HEK293 (cell line): Measurements from ENCODE around the gene ZNF830.

Source experiments
- GLI2 ChIP-seq: fragments of 450-650 bp; formaldehyde crosslinking; IDR thresholded peaks from 2 replicates; pipeline ENCODE4; 2017; ENCODE audit warnings: missing biosample characterization, missing genetic modification characterization, low read depth, borderline replicate concordance
- HOXD13 ChIP-seq: sonication (generic); formaldehyde crosslinking; IDR thresholded peaks from 2 replicates; pipeline ENCODE4 v1.8.0; 2022; ENCODE audit warnings: missing genetic modification reagents, borderline replicate concordance
- MYNN ChIP-seq: fragments of 450-650 bp; formaldehyde crosslinking; IDR thresholded peaks from 2 replicates; pipeline ENCODE4 v1.5.1; 2016; ENCODE audit warnings: missing biosample characterization, missing genetic modification characterization, borderline replicate concordance
- MZF1 ChIP-seq: fragments of 450-650 bp; formaldehyde crosslinking; IDR thresholded peaks from 2 replicates; pipeline ENCODE4 v1.5.1; 2017; ENCODE audit warnings: missing biosample characterization, missing genetic modification characterization, borderline replicate concordance
- PRDM6 ChIP-seq: fragments of 450-650 bp; formaldehyde crosslinking; IDR thresholded peaks from 2 replicates; pipeline ENCODE4 v1.5.1; 2017; ENCODE audit warnings: missing biosample characterization, missing genetic modification characterization
- SETDB1 ChIP-seq: IDR thresholded peaks from one replicate; pipeline ENCODE4 v1.6.1; 2017; ENCODE audit warnings: mild to moderate bottlenecking, low read length, moderate library complexity, mixed read lengths; ENCODE audit not compliant: insufficient read length
- ZBTB1 ChIP-seq: fragments of 450-650 bp; formaldehyde crosslinking; IDR thresholded peaks from 2 replicates; pipeline ENCODE4 v1.5.1; 2016; ENCODE audit warnings: missing biosample characterization, missing genetic modification characterization
- ZBTB26 ChIP-seq: fragments of 450-650 bp; formaldehyde crosslinking; optimal IDR thresholded peaks from 2 replicates; pipeline ENCODE3; 2016; ENCODE audit warnings: missing biosample characterization, mild to moderate bottlenecking, missing genetic modification characterization
- ZBTB49 ChIP-seq: fragments of 450-650 bp; formaldehyde crosslinking; IDR thresholded peaks from 2 replicates; pipeline ENCODE4 v1.5.1; 2016; ENCODE audit warnings: missing biosample characterization, missing genetic modification characterization, low read depth
- ZFHX2 ChIP-seq: fragments of 450-650 bp; formaldehyde crosslinking; conservative IDR thresholded peaks from 2 replicates; pipeline ENCODE4 v1.5.1; 2016; ENCODE audit warnings: missing biosample characterization, missing genetic modification characterization
- ZFP37 ChIP-seq: fragments of 450-650 bp; formaldehyde crosslinking; IDR thresholded peaks from 2 replicates; pipeline ENCODE4 v1.5.1; 2016; ENCODE audit warnings: missing biosample characterization, missing genetic modification characterization
- ZNF146 ChIP-seq: fragments of 450-650 bp; formaldehyde crosslinking; IDR thresholded peaks from 2 replicates; pipeline ENCODE4 v1.5.1; 2016; ENCODE audit warnings: missing biosample characterization, missing genetic modification characterization
- ZNF2 ChIP-seq: fragments of 450-650 bp; formaldehyde crosslinking; IDR thresholded peaks from 2 replicates; pipeline ENCODE4 v1.5.1; 2016; ENCODE audit warnings: missing biosample characterization, missing genetic modification characterization
- ZNF223 ChIP-seq: fragments of 450-650 bp; formaldehyde crosslinking; IDR thresholded peaks from 2 replicates; pipeline ENCODE4 v1.5.1; 2016; ENCODE audit warnings: missing biosample characterization, missing genetic modification characterization
- ZNF274 ChIP-seq, 2 experiments: fragments of 200-500 bp in 1 of 2; fragments of 450-650 bp in 1 of 2; sonication (Bioruptor generic) in 1 of 2; formaldehyde crosslinking in 1 of 2; IDR thresholded peaks; 2 replicates each; pipeline versions ENCODE4 v1.5.1 to v1.6.1; 2014 to 2016; ENCODE audit warnings: borderline replicate concordance in 1 of 2, inconsistent platforms in 1 of 2, low read length in 1 of 2, missing biosample characterization in 1 of 2, missing genetic modification characterization in 1 of 2
- ZNF302 ChIP-seq: fragments of 450-650 bp; formaldehyde crosslinking; IDR thresholded peaks from 2 replicates; pipeline ENCODE4 v1.5.1; 2016; ENCODE audit warnings: missing biosample characterization, missing genetic modification characterization, low read depth
- ZNF48 ChIP-seq: fragments of 450-650 bp; formaldehyde crosslinking; IDR thresholded peaks from 2 replicates; pipeline ENCODE4 v1.5.1; 2016; ENCODE audit warnings: missing biosample characterization, missing genetic modification characterization
- ZNF501 ChIP-seq: fragments of 450-650 bp; formaldehyde crosslinking; IDR thresholded peaks from 2 replicates; pipeline ENCODE4 v1.5.1; 2016; ENCODE audit warnings: missing biosample characterization, missing genetic modification characterization
- ZNF558 ChIP-seq: fragments of 450-650 bp; formaldehyde crosslinking; IDR thresholded peaks from 2 replicates; pipeline ENCODE4 v1.5.1; 2016; ENCODE audit warnings: missing biosample characterization, missing genetic modification characterization
- ZNF626 ChIP-seq: fragments of 450-650 bp; sonication (Bioruptor Pico); formaldehyde crosslinking; IDR thresholded peaks from 2 replicates; pipeline ENCODE4 v1.5.1; 2018; ENCODE audit warnings: missing biosample characterization, missing genetic modification characterization, inconsistent platforms
- ZNF768 ChIP-seq: fragments of 450-650 bp; formaldehyde crosslinking; IDR thresholded peaks from 2 replicates; pipeline ENCODE4 v1.5.1; 2018; ENCODE audit warnings: missing biosample characterization, mild to moderate bottlenecking, missing genetic modification characterization
- ZNF777 ChIP-seq: fragments of 450-650 bp; formaldehyde crosslinking; IDR thresholded peaks from 2 replicates; pipeline ENCODE4 v1.5.1; 2017; ENCODE audit warnings: missing biosample characterization, missing genetic modification characterization, borderline replicate concordance
- ZNF830 ChIP-seq: fragments of 450-650 bp; IDR thresholded peaks from 2 replicates; pipeline ENCODE4 v1.5.0; 2018; ENCODE audit warnings: missing biosample characterization, missing genetic modification characterization, low read depth, mild to moderate bottlenecking, moderate library complexity
- ZSCAN5A ChIP-seq: fragments of 450-650 bp; formaldehyde crosslinking; IDR thresholded peaks from 2 replicates; pipeline ENCODE4 v1.5.1; 2016; ENCODE audit warnings: missing biosample characterization, missing genetic modification characterization
- TF ChIP-seq, protein P1 (sequence below): fragments of 450-650 bp; formaldehyde crosslinking; IDR thresholded peaks from 2 replicates; pipeline ENCODE4 v1.5.1; 2016; ENCODE audit warnings: missing biosample characterization, missing genetic modification characterization
- TF ChIP-seq, protein P2 (sequence below): fragments of 450-650 bp; formaldehyde crosslinking; IDR thresholded peaks from 2 replicates; pipeline ENCODE4 v1.5.1; 2017; ENCODE audit warnings: missing biosample characterization, missing genetic modification characterization
- TF ChIP-seq, protein P3 (sequence below): fragments of 450-650 bp; IDR thresholded peaks from 2 replicates; pipeline ENCODE4 v1.5.1; 2018; ENCODE audit warnings: missing biosample characterization, mild to moderate bottlenecking, missing genetic modification characterization

The ZNF830 gene

DNA sequence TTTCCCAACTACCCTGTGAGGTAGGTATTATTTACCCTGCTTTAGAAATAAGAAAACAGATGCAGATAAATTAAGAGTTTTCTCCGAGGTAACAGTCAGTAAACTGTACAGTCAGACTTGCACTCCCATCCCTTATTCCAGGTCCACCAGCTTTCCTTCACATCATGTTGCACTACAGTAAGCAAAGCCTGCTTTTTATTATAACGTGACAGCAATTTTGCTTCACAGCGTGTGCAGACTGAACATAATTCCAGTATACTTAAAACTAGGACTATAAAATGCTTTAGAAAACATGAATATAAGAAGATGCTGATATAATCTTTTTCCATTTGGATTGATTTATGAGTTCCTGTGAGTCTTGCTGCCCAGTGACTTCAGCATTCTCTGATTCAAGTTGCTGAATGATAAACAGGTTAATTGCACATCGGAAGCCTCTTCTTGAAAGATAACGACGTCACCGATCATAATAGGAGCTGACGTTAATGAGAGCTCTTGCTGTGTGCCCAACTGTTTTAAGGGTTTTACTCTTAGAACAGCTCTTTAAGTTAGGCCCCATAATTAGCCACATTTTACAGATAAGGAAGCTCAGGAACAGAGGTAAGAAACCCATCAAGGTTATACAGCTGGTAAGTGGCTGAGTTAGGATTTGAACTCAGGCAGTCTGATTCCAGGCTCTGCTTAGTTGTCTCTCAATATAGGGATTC lies 20.4 kb downstream of the ZNF830 start (continued):
- TF ChIP-seq ZNF558 (peak; percentile 83), ZBTB49 (peak; percentile 90), ZNF48 (tag by site-specific recombination) (no peak), GLI2 (tag by site-specific recombination) (peak; percentile 100), ZNF146 (tag by site-specific recombination) (peak; percentile 83), ZNF768 (tag by site-specific recombination) (no peak; the same call in 1 of the 2 replicates), ZBTB1 (tag by site-specific recombination) (peak; percentile 95), ZNF830 (no peak), MYNN (peak; percentile 13; the same call in 1 of the 2 replicates), ZBTB26 (tag by site-specific recombination) (no peak), ZFP37 (tag by site-specific recombination) (no peak), SETDB1 (no peak), HOXD13 (CRISPR knock-in tag) (no peak), ZNF626 (tag by site-specific recombination) (no peak), ZFHX2 (tag by site-specific recombination) (no peak), ZNF2 (tag by site-specific recombination) (peak; percentile 81), PRDM6 (tag by site-specific recombination) (peak; percentile 100), ZSCAN5A (tag by site-specific recombination) (peak; percentile 94; the same call in 1 of the 2 replicates), MZF1 (tag by site-specific recombination) (peak; percentile 39; the same call in 1 of the 2 replicates), ZNF501 (peak; percentile 65), ZNF274 (IDR thresholded peaks at IDR 0.05; ENCODE audit: low read length) (no peak), ZNF274 (tag by site-specific recombination; IDR thresholded peaks at IDR 0.05; ENCODE audit: borderline replicate concordance) (no peak), ZNF777 (no peak), ZNF302 (peak; percentile 87; the same call in 1 of the 2 replicates), ZNF223 (tag by site-specific recombination) (no peak)
- TF ChIP-seq, protein P1, sequence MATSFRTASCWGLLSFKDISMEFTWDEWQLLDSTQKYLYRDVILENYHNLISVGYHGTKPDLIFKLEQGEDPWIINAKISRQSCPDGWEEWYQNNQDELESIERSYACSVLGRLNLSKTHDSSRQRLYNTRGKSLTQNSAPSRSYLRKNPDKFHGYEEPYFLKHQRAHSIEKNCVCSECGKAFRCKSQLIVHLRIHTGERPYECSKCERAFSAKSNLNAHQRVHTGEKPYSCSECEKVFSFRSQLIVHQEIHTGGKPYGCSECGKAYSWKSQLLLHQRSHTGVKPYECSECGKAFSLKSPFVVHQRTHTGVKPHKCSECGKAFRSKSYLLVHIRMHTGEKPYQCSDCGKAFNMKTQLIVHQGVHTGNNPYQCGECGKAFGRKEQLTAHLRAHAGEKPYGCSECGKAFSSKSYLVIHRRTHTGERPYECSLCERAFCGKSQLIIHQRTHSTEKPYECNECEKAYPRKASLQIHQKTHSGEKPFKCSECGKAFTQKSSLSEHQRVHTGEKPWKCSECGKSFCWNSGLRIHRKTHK (tag by site-specific recombination): no peak
- TF ChIP-seq, protein P2, sequence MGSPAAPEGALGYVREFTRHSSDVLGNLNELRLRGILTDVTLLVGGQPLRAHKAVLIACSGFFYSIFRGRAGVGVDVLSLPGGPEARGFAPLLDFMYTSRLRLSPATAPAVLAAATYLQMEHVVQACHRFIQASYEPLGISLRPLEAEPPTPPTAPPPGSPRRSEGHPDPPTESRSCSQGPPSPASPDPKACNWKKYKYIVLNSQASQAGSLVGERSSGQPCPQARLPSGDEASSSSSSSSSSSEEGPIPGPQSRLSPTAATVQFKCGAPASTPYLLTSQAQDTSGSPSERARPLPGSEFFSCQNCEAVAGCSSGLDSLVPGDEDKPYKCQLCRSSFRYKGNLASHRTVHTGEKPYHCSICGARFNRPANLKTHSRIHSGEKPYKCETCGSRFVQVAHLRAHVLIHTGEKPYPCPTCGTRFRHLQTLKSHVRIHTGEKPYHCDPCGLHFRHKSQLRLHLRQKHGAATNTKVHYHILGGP (tag by site-specific recombination): peak; percentile 69; the same call in 1 of the 2 replicates
- TF ChIP-seq, protein P3, sequence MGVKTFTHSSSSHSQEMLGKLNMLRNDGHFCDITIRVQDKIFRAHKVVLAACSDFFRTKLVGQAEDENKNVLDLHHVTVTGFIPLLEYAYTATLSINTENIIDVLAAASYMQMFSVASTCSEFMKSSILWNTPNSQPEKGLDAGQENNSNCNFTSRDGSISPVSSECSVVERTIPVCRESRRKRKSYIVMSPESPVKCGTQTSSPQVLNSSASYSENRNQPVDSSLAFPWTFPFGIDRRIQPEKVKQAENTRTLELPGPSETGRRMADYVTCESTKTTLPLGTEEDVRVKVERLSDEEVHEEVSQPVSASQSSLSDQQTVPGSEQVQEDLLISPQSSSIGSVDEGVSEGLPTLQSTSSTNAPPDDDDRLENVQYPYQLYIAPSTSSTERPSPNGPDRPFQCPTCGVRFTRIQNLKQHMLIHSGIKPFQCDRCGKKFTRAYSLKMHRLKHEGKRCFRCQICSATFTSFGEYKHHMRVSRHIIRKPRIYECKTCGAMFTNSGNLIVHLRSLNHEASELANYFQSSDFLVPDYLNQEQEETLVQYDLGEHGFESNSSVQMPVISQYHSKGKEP (tag by site-specific recombination): peak; percentile 85
